IPS-18a (cell line): ENCODE measurements around the gene UBE2E2.

ENCODE experiments used
- H3K27ac ChIP-seq: one replicate; pipeline ENCODE4 v1.5.1; 2013; ENCODE audit warnings: low read length
- H3K27me3 ChIP-seq: one replicate; pipeline ENCODE4 v1.6.1; 2013; ENCODE audit warnings: mild to moderate bottlenecking, low read length; ENCODE audit not compliant: control insufficient read depth, insufficient read depth
- H3K36me3 ChIP-seq: one replicate; pipeline ENCODE4 v1.6.1; 2013; ENCODE audit warnings: low read depth, low read length; ENCODE audit not compliant: control insufficient read depth
- H3K4me1 ChIP-seq: one replicate; pipeline ENCODE4 v1.6.1; 2013; ENCODE audit warnings: low read depth, low read length; ENCODE audit not compliant: control insufficient read depth
- H3K4me3 ChIP-seq: one replicate; pipeline ENCODE4 v1.5.1; 2013; ENCODE audit warnings: low read length
- H3K9ac ChIP-seq: one replicate; pipeline ENCODE4 v1.6.1; 2013; ENCODE audit warnings: mild to moderate bottlenecking, low read length, moderate library complexity
- H3K9me3 ChIP-seq: one replicate; pipeline ENCODE4 v1.6.1; 2013; ENCODE audit warnings: low read depth, low read length; ENCODE audit not compliant: control insufficient read depth

UBE2E2 gene

GRCh38 chr3:23405081-23405480 is 202.0 kb downstream of the UBE2E2 start:
- Histone ChIP-seq H3K27ac (peak overlapping the region; percentile 9), H3K4me1 (peaks cover 14% of the 10 kb centered on the region), H3K4me3 (no peak overlapping the region), H3K9me3 (no peaks in the 10 kb centered on the region), H3K36me3 (no peaks in the 10 kb centered on the region), H3K27me3 (no peaks in the 10 kb centered on the region), H3K9ac (no peak overlapping the region)

GRCh38 chr3:23406601-23407000 is 203.5 kb downstream of the UBE2E2 start:
- no peak overlapping the region for H3K4me3 ChIP-seq

GRCh38 chr3:23418026-23418425 is 214.9 kb downstream of the UBE2E2 start:
- Histone ChIP-seq H3K9ac (no peak overlapping the region), H3K27ac (no peak overlapping the region), H3K9me3 (no peaks in the 10 kb centered on the region), H3K27me3 (no peaks in the 10 kb centered on the region), H3K4me1 (no peaks in the 10 kb centered on the region), H3K4me3 (no peak overlapping the region), H3K36me3 (no peaks in the 10 kb centered on the region)

More at GRCh38 chr3:23406601-23407000, 203.5 kb downstream of the UBE2E2 start:
- Histone ChIP-seq H3K9ac (no peak overlapping the region), H3K27ac (no peak overlapping the region), H3K36me3 (no peaks in the 10 kb centered on the region), H3K4me1 (peaks cover 14% of the 10 kb centered on the region), H3K9me3 (no peaks in the 10 kb centered on the region), H3K27me3 (no peaks in the 10 kb centered on the region)

- Histone ChIP-seq H3K27ac (no peak overlapping the region), H3K4me3 (no peak overlapping the region), H3K27me3 (no peaks in the 10 kb centered on the region), H3K4me1 (peaks cover 8% of the 10 kb centered on the region), H3K9ac (no peak overlapping the region), H3K9me3 (no peaks in the 10 kb centered on the region), H3K36me3 (no peaks in the 10 kb centered on the region)
Measured at GRCh38 chr3:23421811-23422516, 218.8 kb downstream of the UBE2E2 start.

GRCh38 chr3:23422517-23422851 is 219.4 kb downstream of the UBE2E2 start:
- H3K4me3 ChIP-seq, result no peak overlapping the region
- H3K27ac ChIP-seq, result no peak overlapping the region

GRCh38 chr3:23425410-23425809 is 222.3 kb downstream of the UBE2E2 start:
- Histone ChIP-seq H3K9ac (no peak overlapping the region), H3K27me3 (no peaks in the 10 kb centered on the region), H3K4me1 (peaks cover 8% of the 10 kb centered on the region), H3K36me3 (no peaks in the 10 kb centered on the region), H3K27ac (no peak overlapping the region), H3K4me3 (no peak overlapping the region), H3K9me3 (no peaks in the 10 kb centered on the region)

More at GRCh38 chr3:23422517-23422851, 219.4 kb downstream of the UBE2E2 start:
- Histone ChIP-seq H3K9me3 (no peaks in the 10 kb centered on the region), H3K36me3 (no peaks in the 10 kb centered on the region), H3K27me3 (no peaks in the 10 kb centered on the region), H3K4me1 (peaks cover 8% of the 10 kb centered on the region), H3K9ac (no peak overlapping the region)

- Histone ChIP-seq H3K27ac (no peak overlapping the region), H3K4me1 (peaks cover 11% of the 10 kb centered on the region), H3K27me3 (no peaks in the 10 kb centered on the region), H3K9me3 (no peaks in the 10 kb centered on the region), H3K36me3 (no peaks in the 10 kb centered on the region), H3K9ac (no peak overlapping the region), H3K4me3 (no peak overlapping the region)
Measured at GRCh38 chr3:23430781-23431398, 227.8 kb downstream of the UBE2E2 start.

- no peaks in the 10 kb centered on the region for H3K9me3 ChIP-seq
- H3K27me3 ChIP-seq, result no peaks in the 10 kb centered on the region
- H3K4me3 ChIP-seq, result no peak overlapping the region
- no peaks in the 10 kb centered on the region for H3K36me3 ChIP-seq
- no peak overlapping the region for H3K27ac ChIP-seq
- peaks cover 13% of the 10 kb centered on the region for H3K4me1 ChIP-seq
- no peak overlapping the region for H3K9ac ChIP-seq
Measured at GRCh38 chr3:23431764-23432163, 228.6 kb downstream of the UBE2E2 start.

GRCh38 chr3:23435318-23435717 is 232.2 kb downstream of the UBE2E2 start:
- Histone ChIP-seq H3K36me3 (no peaks in the 10 kb centered on the region), H3K4me3 (no peak overlapping the region), H3K9me3 (no peaks in the 10 kb centered on the region), H3K9ac (no peak overlapping the region), H3K27me3 (no peaks in the 10 kb centered on the region), H3K27ac (no peak overlapping the region), H3K4me1 (peaks cover 13% of the 10 kb centered on the region)

GRCh38 chr3:23435904-23436303 is 232.8 kb downstream of the UBE2E2 start:
- peaks cover 13% of the 10 kb centered on the region for H3K4me1 ChIP-seq
- no peak overlapping the region for H3K4me3 ChIP-seq
- H3K9ac ChIP-seq, result no peak overlapping the region
- no peaks in the 10 kb centered on the region for H3K36me3 ChIP-seq
- H3K9me3 ChIP-seq, result no peaks in the 10 kb centered on the region
- H3K27me3 ChIP-seq, result no peaks in the 10 kb centered on the region
- no peak overlapping the region for H3K27ac ChIP-seq

GRCh38 chr3:23437484-23438145 is 234.5 kb downstream of the UBE2E2 start:
- Histone ChIP-seq H3K27me3 (no peaks in the 10 kb centered on the region), H3K4me1 (peaks cover 20% of the 10 kb centered on the region)

More at GRCh38 chr3:23437484-23438145, 234.5 kb downstream of the UBE2E2 start:
- H3K27ac ChIP-seq, result no peak overlapping the region
- H3K9me3 ChIP-seq, result no peaks in the 10 kb centered on the region
- H3K36me3 ChIP-seq, result no peaks in the 10 kb centered on the region
- H3K9ac ChIP-seq, result no peak overlapping the region
- H3K4me3 ChIP-seq, result no peak overlapping the region
